ENCODE measurements around the gene PMFBP1.

The PMFBP1 gene

GRCh38 chr16:72201387-72201786 lies 29.4 kb upstream of the PMFBP1 start:
- DNase-seq (ENCODE audit: extremely low spot score), result no peak
- POLR2A ChIA-PET, result no interaction called here
- TF ChIP-seq HDGF (IDR thresholded peaks at IDR 0.05; ENCODE audit: borderline replicate concordance) (no peak), BHLHE40 (IDR thresholded peaks at IDR 0.05; ENCODE audit: borderline replicate concordance) (no peak), NFRKB (IDR thresholded peaks at IDR 0.05) (no peak), SP1 (IDR thresholded peaks at IDR 0.05) (no peak), TARDBP (IDR thresholded peaks at IDR 0.05) (no peak), FOXK2 (IDR thresholded peaks at IDR 0.05) (no peak)
- CTCF ChIA-PET, result no interaction called here

- ChIA-PET CTCF (no interaction called here), POLR2A (no interaction called here)
- TF ChIP-seq L3MBTL2 (conservative IDR thresholded peaks at IDR 0.05) (no peak), LEF1 (IDR thresholded peaks at IDR 0.05; ENCODE audit: borderline replicate concordance) (no peak), ELF4 (IDR thresholded peaks at IDR 0.05) (no peak), CTBP1 (IDR thresholded peaks at IDR 0.05; ENCODE audit: borderline replicate concordance) (no peak), FOXK2 (IDR thresholded peaks at IDR 0.05) (no peak), HDGF (IDR thresholded peaks at IDR 0.05; ENCODE audit: borderline replicate concordance) (no peak), FOXA1 (IDR thresholded peaks at IDR 0.05) (no peak), SP1 (IDR thresholded peaks at IDR 0.05) (no peak), TARDBP (IDR thresholded peaks at IDR 0.05) (no peak), NFRKB (IDR thresholded peaks at IDR 0.05) (no peak), FOXM1 (IDR thresholded peaks at IDR 0.05; ENCODE audit: borderline replicate concordance) (no peak), BHLHE40 (IDR thresholded peaks at IDR 0.05; ENCODE audit: borderline replicate concordance) (no peak), ARNT (IDR thresholded peaks at IDR 0.05) (no peak), ZNF384 (IDR thresholded peaks at IDR 0.05) (no peak), SUZ12 (IDR thresholded peaks at IDR 0.05) (no peak)
- TF ChIP-seq, protein P1, sequence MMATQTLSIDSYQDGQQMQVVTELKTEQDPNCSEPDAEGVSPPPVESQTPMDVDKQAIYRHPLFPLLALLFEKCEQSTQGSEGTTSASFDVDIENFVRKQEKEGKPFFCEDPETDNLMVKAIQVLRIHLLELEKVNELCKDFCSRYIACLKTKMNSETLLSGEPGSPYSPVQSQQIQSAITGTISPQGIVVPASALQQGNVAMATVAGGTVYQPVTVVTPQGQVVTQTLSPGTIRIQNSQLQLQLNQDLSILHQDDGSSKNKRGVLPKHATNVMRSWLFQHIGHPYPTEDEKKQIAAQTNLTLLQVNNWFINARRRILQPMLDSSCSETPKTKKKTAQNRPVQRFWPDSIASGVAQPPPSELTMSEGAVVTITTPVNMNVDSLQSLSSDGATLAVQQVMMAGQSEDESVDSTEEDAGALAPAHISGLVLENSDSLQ (IDR thresholded peaks at IDR 0.05), result no peak
- DNase-seq (ENCODE audit: extremely low spot score), result no peak
Measured at GRCh38 chr16:72199761-72200337, 27.9 kb upstream of the PMFBP1 start.

DNA sequence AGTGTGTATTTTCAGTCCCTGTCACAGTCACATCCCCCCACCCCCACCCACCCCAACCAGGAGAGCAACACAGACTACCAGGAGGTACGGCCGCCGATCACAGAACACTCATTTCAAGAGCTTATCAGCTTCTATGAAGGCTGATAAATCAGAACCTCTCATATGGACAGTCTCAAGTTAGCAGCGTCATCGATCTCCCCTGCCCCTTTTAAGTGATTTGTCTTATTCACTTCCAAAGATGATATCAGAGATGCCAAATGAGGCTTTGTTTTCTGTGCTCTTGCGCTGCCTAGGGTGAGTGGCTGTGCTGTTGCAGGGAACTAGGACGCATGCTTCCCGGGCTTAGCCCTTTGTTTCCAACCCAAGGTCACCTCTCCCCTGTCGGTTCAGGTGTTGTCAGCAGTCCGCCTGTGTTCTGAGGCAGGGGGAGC lies 26.8 kb upstream of the PMFBP1 start:
- TF ChIP-seq ARNT (IDR thresholded peaks at IDR 0.05), result no peak
- no peak for TF ChIP-seq ELF4 (IDR thresholded peaks at IDR 0.05)
- no peak for TF ChIP-seq SUZ12 (IDR thresholded peaks at IDR 0.05)
- no peak for TF ChIP-seq L3MBTL2 (conservative IDR thresholded peaks at IDR 0.05)
- no peak for TF ChIP-seq SP1 (IDR thresholded peaks at IDR 0.05)
- TF ChIP-seq, protein P1 (IDR thresholded peaks at IDR 0.05), result no peak
- ChIA-PET CTCF (no interaction called here), POLR2A (no interaction called here)

DNA sequence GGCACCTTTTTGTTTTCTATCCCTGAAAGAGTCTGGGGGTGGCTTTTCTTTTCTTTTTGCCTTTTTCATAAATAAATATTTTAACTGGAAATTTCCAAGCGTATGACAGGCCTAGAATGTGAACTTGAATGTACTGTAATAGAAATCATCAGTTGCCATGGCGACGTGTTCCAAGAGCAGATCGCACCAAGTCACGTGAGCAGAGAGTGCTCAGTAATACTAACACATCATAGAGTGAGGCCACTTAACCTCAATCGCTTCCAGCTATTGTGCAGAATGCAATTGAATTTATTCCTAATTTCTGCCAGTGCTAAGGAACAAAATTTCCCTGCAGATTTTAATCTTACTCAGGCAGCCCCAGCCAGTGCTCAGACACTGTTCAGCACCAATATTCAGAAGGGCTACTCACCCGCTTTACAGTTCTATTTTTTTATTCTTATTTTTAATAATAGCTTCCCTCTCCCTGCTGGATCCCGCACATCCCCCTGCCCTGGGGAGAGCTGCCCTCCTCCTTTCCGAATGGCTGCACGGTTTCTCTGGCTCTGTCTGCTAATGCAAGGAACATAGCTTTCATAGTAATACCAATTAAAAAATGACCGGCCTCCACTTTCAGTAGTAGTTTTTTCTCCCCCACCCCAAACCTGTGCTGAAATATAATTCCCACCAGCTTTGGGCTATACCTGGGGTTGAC lies 26.2 kb upstream of the PMFBP1 start:
- TF ChIP-seq CTBP1 (IDR thresholded peaks at IDR 0.05; ENCODE audit: borderline replicate concordance), result no peak
- no peak for TF ChIP-seq ARNT (IDR thresholded peaks at IDR 0.05)
- TF ChIP-seq, protein P1 (IDR thresholded peaks at IDR 0.05), result no peak
- TF ChIP-seq BHLHE40 (IDR thresholded peaks at IDR 0.05; ENCODE audit: borderline replicate concordance), result no peak
- no peak for TF ChIP-seq HDGF (IDR thresholded peaks at IDR 0.05; ENCODE audit: borderline replicate concordance)
- TF ChIP-seq FOXK2 (IDR thresholded peaks at IDR 0.05), result no peak
- TF ChIP-seq FOXA1 (IDR thresholded peaks at IDR 0.05), result no peak
- no peak for TF ChIP-seq LEF1 (IDR thresholded peaks at IDR 0.05; ENCODE audit: borderline replicate concordance)
- TF ChIP-seq ZNF384 (IDR thresholded peaks at IDR 0.05), result no peak
- DNase-seq (ENCODE audit: extremely low spot score), result no peak
- ChIA-PET POLR2A (no interaction called here), CTCF (interaction anchor here (0.7 kb wide), 1 partner anchor 261 kb away, joined by 3 read pairs; no protein-coding TSS in a partner anchor)

More for the DNA sequence above, 26.8 kb upstream of the PMFBP1 start:
- DNase-seq (ENCODE audit: extremely low spot score), result no peak

GRCh38 chr16:72197545-72197944 lies 25.6 kb upstream of the PMFBP1 start:
- POLR2A ChIA-PET, result no interaction called here
- TF ChIP-seq SUZ12 (IDR thresholded peaks at IDR 0.05), result no peak
- TF ChIP-seq LEF1 (IDR thresholded peaks at IDR 0.05; ENCODE audit: borderline replicate concordance), result no peak
- TF ChIP-seq L3MBTL2 (conservative IDR thresholded peaks at IDR 0.05), result no peak
- no peak for TF ChIP-seq NFRKB (IDR thresholded peaks at IDR 0.05)
- TF ChIP-seq BHLHE40 (IDR thresholded peaks at IDR 0.05; ENCODE audit: borderline replicate concordance), result no peak
- no peak for TF ChIP-seq FOXA1 (IDR thresholded peaks at IDR 0.05)
- no peak for TF ChIP-seq ZNF384 (IDR thresholded peaks at IDR 0.05)
- TF ChIP-seq, protein P1 (IDR thresholded peaks at IDR 0.05), result no peak
- TF ChIP-seq SP1 (IDR thresholded peaks at IDR 0.05), result no peak
- no peak for TF ChIP-seq CTBP1 (IDR thresholded peaks at IDR 0.05; ENCODE audit: borderline replicate concordance)
- TF ChIP-seq FOXK2 (IDR thresholded peaks at IDR 0.05), result no peak
- no peak for TF ChIP-seq ARNT (IDR thresholded peaks at IDR 0.05)
- no peak for TF ChIP-seq HDGF (IDR thresholded peaks at IDR 0.05; ENCODE audit: borderline replicate concordance)
- TF ChIP-seq ELF4 (IDR thresholded peaks at IDR 0.05), result no peak
- CTCF ChIA-PET, result interaction anchor here (0.6 to 0.7 kb wide), 2 partner anchors 261 to 620 kb away, joined by 3 read pairs; no protein-coding TSS in a partner anchor
- DNase-seq (ENCODE audit: extremely low spot score), result no peak
